Left cardiac atrium (tissue), 4 donors: Measurements from ENCODE around the gene GLIS2. TPM values are rescaled to one million over a fixed set of nuclear protein-coding genes. Genes with fewer than 3 reads are reported as not detected.
"Not testable (repeated sequence)": the region's sequence is repeated elsewhere in the genome, so short reads cannot be mapped to it uniquely, and the experiment has no call there.

ENCODE experiments used
- ATAC-seq, 2 donors: fragments of 200-7000 bp; cut with Tn5 transposase; one replicate each; pipeline ENCODE4 v1.9.1; 2020; ENCODE audit warnings: mild to moderate bottlenecking in 2 of 2, moderate library complexity in 2 of 2
- DNase-seq: peaks from one replicate; pipeline ENCODE4 v3.0.0-alpha.2; 2020
- intact Hi-C, 2 donors: fragments of 100-400 bp; cut with DNase I; formaldehyde crosslinking; loops; one replicate each; pipeline versions ENCODE4 v1.14.1 to v1.15.1; 2022 to 2023
- total RNA-seq, 2 donors: library from RNA; stranded (reverse); fragmentation: NEBNext Ultra II Directional; extraction: Animal tissue kit (Norgen Biotek cat#: 25700); gene quantifications; one replicate each; pipeline ENCODE4 v1.2.1, GENCODE V29; 2021
- donor health status: DM: no; HTN: yes; CAD: no.
- donor health status: DM: no; HTN: yes; CAD: no; lungs with severe emphysema.
- donor health status: DM: yes; HTN: yes; CAD: no.
- donor health status: Dilated cardiomyopathy.

GLIS2 gene
- total RNA-seq, 2 donors from 2014 or later, result 23.9 to 29.2 TPM

- DNase-seq (no peak), ATAC-seq (no peak)
- intact Hi-C loops, result no loop called here
These were observed 27.2 kb downstream of the GLIS2 start for GRCh38 chr16:4342866-4343744.

GRCh38 chr16:4344300-4344982 is 28.6 kb downstream of the GLIS2 start:
- ATAC-seq, intact Hi-C loops, DNase-seq: not testable (repeated sequence)

GRCh38 chr16:4344983-4345835 is 29.3 kb downstream of the GLIS2 start:
- DNase-seq (no peak), ATAC-seq (no peak)
- intact Hi-C loops, result no loop called here

GRCh38 chr16:4345836-4346781 is 30.2 kb downstream of the GLIS2 start:
- intact Hi-C loops, result no loop called here
- ATAC-seq (no peak), DNase-seq (no peak)

- ATAC-seq (peak in 1 of 2 donors; percentile 5), DNase-seq (no peak)
- intact Hi-C loops, result no loop called here
These were observed 31.1 kb downstream of the GLIS2 start for GRCh38 chr16:4347010-4347409.

GRCh38 chr16:4347765-4348509 is 32.1 kb downstream of the GLIS2 start:
- intact Hi-C loops, result no loop called here
- ATAC-seq, result peak in 1 of 2 donors; percentile 14
- no peak for DNase-seq

GRCh38 chr16:4349332-4349731 is 33.5 kb downstream of the GLIS2 start:
- ATAC-seq (no peak), DNase-seq (no peak)
- intact Hi-C loops, result no loop called here

GRCh38 chr16:4350365-4350786 is 34.5 kb downstream of the GLIS2 start:
- no peak for DNase-seq
- ATAC-seq, result no peak
- intact Hi-C loops, result loop anchor here in 1 of 2 donors (10.0 kb wide), 1 partner anchor 604 kb away; the partner anchor contains the start of gene SEC14L5

GRCh38 chr16:4350787-4351659 is 35.2 kb downstream of the GLIS2 start, which contains the start of gene PAM16:
Gene PAM16 (minus strand): TSS chr16:4351321. CDS start chr16:4351234, 87 bp downstream.
- ATAC-seq (peak; percentile 95 to 96), DNase-seq (peak; percentile 99)
- intact Hi-C loops, result loop anchor here in 1 of 2 donors (10.0 kb wide), 1 partner anchor 604 kb away; the partner anchor contains the start of gene SEC14L5

- ATAC-seq (no peak), DNase-seq (no peak)
- intact Hi-C loops, result loop anchor here in 1 of 2 donors (10.0 kb wide), 1 partner anchor 603 kb away; the partner anchor contains the start of gene SEC14L5
These were observed 36.0 kb downstream of the GLIS2 start for GRCh38 chr16:4351880-4352279.

GRCh38 chr16:4352843-4353242 is 37.0 kb downstream of the GLIS2 start:
- intact Hi-C loops, result loop anchor here in 1 of 2 donors (10.0 kb wide), 1 partner anchor 602 kb away; the partner anchor contains the start of gene SEC14L5
- DNase-seq, result no peak
- ATAC-seq, result no peak

- no peak for ATAC-seq
- intact Hi-C loops, result loop anchor here in 1 of 2 donors (10.0 kb wide), 1 partner anchor 601 kb away; the partner anchor contains the start of gene SEC14L5
- DNase-seq, result no peak
These were observed 37.8 kb downstream of the GLIS2 start for GRCh38 chr16:4353675-4354074.

- intact Hi-C loops, result loop anchor here in 1 of 2 donors (10.0 kb wide), 1 partner anchor 600 kb away; the partner anchor contains the start of gene SEC14L5
- ATAC-seq (no peak), DNase-seq (no peak)
These were observed 38.9 kb downstream of the GLIS2 start for GRCh38 chr16:4354512-4355409.

GRCh38 chr16:4356820-4357219 is 41.0 kb downstream of the GLIS2 start:
- intact Hi-C loops, result loop anchor here in 1 of 2 donors (10.0 kb wide), 1 partner anchor 598 kb away; the partner anchor contains the start of gene SEC14L5
- ATAC-seq (no peak), DNase-seq (no peak)

- intact Hi-C loops, result loop anchor here (2.0 to 10.0 kb wide), 2 partner anchors 45 to 597 kb away; partner anchors contain the start of gene SEC14L5 (in 1 of the 2)
- ATAC-seq, result no peak
- DNase-seq, result no peak
These were observed 42.4 kb downstream of the GLIS2 start for GRCh38 chr16:4358236-4358635.
